ENCODE measurements around the gene DCP1B. TPM values are rescaled to one million over a fixed set of nuclear protein-coding genes. Genes with fewer than 3 reads are reported as not detected.
A peak's percentile ranks its signal among the peaks of the same experiment; 100 is the strongest.
"Not testable (repeated sequence)": the region's sequence is repeated elsewhere in the genome, so short reads cannot be mapped to it uniquely, and the experiment has no call there.

Gene DCP1B
- total RNA-seq, 1 donor from 2014 or later, result 3.7 TPM

DNA sequence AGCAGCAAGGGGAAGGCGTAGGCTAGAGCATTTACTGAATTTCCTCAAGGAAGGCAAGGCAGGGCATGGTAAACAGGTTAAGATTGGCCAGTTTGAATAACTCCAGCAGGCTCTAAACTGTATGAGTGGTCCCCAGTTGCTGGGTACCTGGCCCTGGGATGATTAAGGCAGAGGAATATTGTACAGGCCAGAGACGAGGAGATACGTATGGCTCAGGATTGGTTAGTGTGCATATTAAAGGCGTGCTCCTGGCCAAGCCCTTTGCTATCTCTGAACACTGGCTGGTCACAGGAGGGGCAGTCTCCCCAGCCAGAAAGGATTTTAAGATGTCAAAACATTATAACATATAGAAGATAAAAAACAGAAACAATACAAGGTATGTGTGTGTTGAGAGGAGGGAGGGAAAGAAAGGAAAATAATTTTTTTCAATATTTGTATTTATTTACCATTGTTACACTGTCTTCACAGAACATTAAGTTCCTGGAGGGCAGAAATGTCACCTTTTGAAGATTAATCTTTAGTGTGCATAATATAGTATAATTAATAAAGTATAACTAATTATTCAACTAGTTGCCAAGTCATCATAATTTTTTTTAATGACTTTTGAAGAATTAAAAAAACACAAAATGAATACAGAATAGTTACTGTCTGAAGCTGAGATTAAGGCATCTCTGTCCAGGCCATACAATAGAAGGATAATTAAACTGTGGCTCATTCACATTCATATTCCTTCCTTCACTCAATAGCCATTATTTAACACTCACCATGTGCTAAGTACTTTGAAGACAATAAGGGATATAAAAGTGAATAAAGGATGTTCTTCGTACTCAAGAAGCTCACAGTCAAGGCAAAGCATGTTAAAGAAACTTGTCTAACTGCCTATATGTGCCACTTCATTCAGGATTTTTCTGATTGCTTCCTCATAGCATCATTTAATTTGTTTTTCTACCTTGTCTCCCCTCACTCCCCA lies 41.9 kb downstream of the DCP1B start:
- H3K27me3 ChIP-seq (ENCODE audit: control insufficient read depth in 3 of 3, insufficient read depth in 3 of 3, low read length in 3 of 3), result no peaks in the 10 kb centered on the region
- H3K4me3 ChIP-seq (ENCODE audit: low read length in 3 of 3), result no peak overlapping the region
- H3K4me1 ChIP-seq (ENCODE audit: control insufficient read depth in 3 of 3, insufficient read depth in 3 of 3, low read length in 3 of 3), result no peaks in the 10 kb centered on the region
- no peak overlapping the region for H3K27ac ChIP-seq (ENCODE audit: low read depth, low read length)
- H3K36me3 ChIP-seq (ENCODE audit: control insufficient read depth in 3 of 3, insufficient read depth in 3 of 3, low read length in 3 of 3), result peaks cover 8 to 33% (median 31%) of the 10 kb centered on the region in 3 donors
- no peak overlapping the region for H3K9ac ChIP-seq (ENCODE audit: low read depth in 1 of 3, low read length in 3 of 3)
- H3K9me3 ChIP-seq (ENCODE audit: control insufficient read depth in 3 of 3, low read length in 3 of 3), result peaks cover 0 to 3% (median 2%) of the 10 kb centered on the region in 3 donors

DNA sequence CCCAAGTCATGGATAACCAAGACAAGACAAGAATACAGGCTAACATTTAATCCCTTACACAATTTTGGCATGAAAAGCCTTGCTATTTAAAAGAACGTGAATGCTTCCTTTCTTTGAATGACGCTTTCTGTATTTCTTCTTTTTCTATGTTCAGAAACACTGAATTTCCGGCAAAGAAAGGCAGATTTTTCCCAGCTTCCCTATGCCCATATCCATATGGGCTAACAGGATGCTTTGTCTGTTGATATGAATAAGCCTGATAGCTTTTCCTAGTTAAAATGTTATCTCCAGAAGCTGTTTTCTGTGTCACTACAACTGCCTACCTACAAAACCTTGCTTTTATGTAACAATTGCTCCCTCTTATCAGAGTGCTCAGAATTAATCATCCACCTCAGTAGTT lies 47.5 kb downstream of the DCP1B start:
- H3K4me1 ChIP-seq (ENCODE audit: control insufficient read depth in 3 of 3, insufficient read depth in 3 of 3, low read length in 3 of 3), result no peaks in the 10 kb centered on the region
- no peaks in the 10 kb centered on the region for H3K27me3 ChIP-seq (ENCODE audit: control insufficient read depth in 3 of 3, insufficient read depth in 3 of 3, low read length in 3 of 3)
- no peak overlapping the region for H3K9ac ChIP-seq (ENCODE audit: low read depth in 1 of 3, low read length in 3 of 3)
- no peak overlapping the region for H3K4me3 ChIP-seq (ENCODE audit: low read length in 3 of 3)
- peaks cover 0 to 3% (median 2%) of the 10 kb centered on the region in 3 donors for H3K9me3 ChIP-seq (ENCODE audit: control insufficient read depth in 3 of 3, low read length in 3 of 3)
- H3K27ac ChIP-seq (ENCODE audit: low read depth, low read length), result no peak overlapping the region
- peaks cover 18 to 29% (median 25%) of the 10 kb centered on the region in 3 donors for H3K36me3 ChIP-seq (ENCODE audit: control insufficient read depth in 3 of 3, insufficient read depth in 3 of 3, low read length in 3 of 3)

DNA sequence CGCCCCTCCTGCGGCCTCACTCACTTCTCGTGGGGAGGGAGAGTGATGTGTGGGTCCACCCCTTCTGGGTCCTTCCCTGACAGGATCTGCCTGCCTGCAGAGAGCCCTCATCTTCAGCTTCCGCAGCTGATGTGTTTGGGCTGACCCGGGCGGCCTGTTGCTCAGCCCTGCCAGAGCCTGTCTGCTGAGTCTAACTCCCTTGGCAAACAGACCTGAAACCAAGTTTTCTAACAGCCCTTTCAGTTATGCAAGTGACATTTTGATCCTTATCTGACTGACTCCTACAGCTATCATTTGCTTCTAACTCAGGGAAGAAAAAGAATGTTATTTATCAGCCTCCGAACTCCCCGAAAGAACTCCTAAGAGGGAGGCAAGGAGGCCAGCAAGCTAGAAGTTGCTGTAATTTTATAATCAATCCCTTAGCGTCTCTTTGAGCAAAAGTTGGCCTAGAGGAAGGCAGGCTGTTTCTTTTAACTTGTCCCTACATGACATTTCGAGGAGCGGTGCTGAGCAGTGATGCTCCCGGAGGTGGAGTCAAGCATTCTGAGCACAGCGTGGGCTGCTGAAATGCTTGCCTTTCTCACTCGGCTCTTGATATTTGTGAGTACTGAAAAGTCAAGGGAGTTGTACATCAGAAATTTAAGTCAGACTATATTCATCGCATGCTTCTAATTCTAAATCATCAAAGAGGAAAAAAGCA lies 54.3 kb downstream of the DCP1B start:
- peaks cover 0 to 4% (median 2%) of the 10 kb centered on the region in 3 donors for H3K4me1 ChIP-seq (ENCODE audit: control insufficient read depth in 3 of 3, insufficient read depth in 3 of 3, low read length in 3 of 3)
- H3K27ac ChIP-seq (ENCODE audit: low read depth, low read length), result no peak overlapping the region
- no peak overlapping the region for H3K4me3 ChIP-seq (ENCODE audit: low read length in 3 of 3)
- H3K9ac ChIP-seq (ENCODE audit: low read depth in 1 of 3, low read length in 3 of 3), result peak overlapping the region in 1 of 3 donors; percentile 16
- H3K27me3 ChIP-seq (ENCODE audit: control insufficient read depth in 3 of 3, insufficient read depth in 3 of 3, low read length in 3 of 3), result no peaks in the 10 kb centered on the region
- H3K9me3 ChIP-seq (ENCODE audit: control insufficient read depth in 3 of 3, low read length in 3 of 3), result no peaks in the 10 kb centered on the region
- H3K36me3 ChIP-seq (ENCODE audit: control insufficient read depth in 3 of 3, insufficient read depth in 3 of 3, low read length in 3 of 3), result peaks cover 45 to 57% (median 51%) of the 10 kb centered on the region in 3 donors

DNA sequence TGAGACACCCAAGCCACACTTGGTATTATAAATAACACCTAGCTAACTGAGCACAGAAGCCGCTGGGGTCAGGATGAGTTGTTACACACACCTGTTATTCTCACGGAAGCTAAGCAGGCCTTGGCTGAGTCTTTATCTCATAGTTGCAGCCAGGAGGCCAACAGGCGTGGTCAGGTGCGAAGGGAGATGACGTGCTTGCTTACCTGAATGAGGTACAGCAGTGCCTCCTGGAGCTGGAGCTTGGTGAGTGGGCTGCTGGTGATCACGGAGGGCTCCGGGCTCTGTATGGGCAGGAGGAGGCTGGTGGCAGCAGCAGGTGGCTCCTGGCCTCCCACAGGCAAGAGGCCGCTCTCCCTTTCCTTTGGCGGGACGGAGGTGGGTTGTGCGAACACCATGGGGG lies 55.4 kb downstream of the DCP1B start:
- Histone ChIP-seq H3K9me3 (ENCODE audit: control insufficient read depth in 3 of 3, low read length in 3 of 3) (no peaks in the 10 kb centered on the region), H3K4me3 (ENCODE audit: low read length in 3 of 3) (no peak overlapping the region), H3K4me1 (ENCODE audit: control insufficient read depth in 3 of 3, insufficient read depth in 3 of 3, low read length in 3 of 3) (peaks cover 0 to 4% (median 2%) of the 10 kb centered on the region in 3 donors), H3K27me3 (ENCODE audit: control insufficient read depth in 3 of 3, insufficient read depth in 3 of 3, low read length in 3 of 3) (no peaks in the 10 kb centered on the region), H3K27ac (ENCODE audit: low read depth, low read length) (no peak overlapping the region), H3K36me3 (ENCODE audit: control insufficient read depth in 3 of 3, insufficient read depth in 3 of 3, low read length in 3 of 3) (peaks cover 42 to 54% (median 48%) of the 10 kb centered on the region in 3 donors), H3K9ac (ENCODE audit: low read depth in 1 of 3, low read length in 3 of 3) (no peak overlapping the region)

DNA sequence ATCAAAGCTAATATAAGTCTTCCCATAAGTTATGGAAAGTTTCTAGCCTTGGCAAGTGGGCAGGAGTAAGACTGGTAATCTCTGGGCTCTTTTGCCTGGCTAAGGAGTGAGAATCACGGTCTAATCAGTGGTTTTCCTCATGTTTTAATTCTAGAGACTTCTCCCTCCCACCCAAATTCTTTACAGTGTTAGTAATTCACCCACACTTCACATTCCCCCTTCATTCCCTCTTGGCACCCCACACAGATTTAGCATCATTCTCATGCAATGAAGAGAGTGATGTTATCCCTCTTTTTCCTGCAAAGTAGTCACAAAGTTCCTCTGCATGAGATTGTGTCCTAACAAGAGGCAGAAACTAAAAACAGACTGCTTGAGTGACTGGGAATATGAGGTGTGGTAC lies 57.2 kb downstream of the DCP1B start:
- Histone ChIP-seq H3K27ac (ENCODE audit: low read depth, low read length) (no peak overlapping the region), H3K4me3 (ENCODE audit: low read length in 3 of 3) (no peak overlapping the region), H3K36me3 (ENCODE audit: control insufficient read depth in 3 of 3, insufficient read depth in 3 of 3, low read length in 3 of 3) (peaks cover 32 to 45% (median 33%) of the 10 kb centered on the region in 3 donors), H3K9ac (ENCODE audit: low read depth in 1 of 3, low read length in 3 of 3) (no peak overlapping the region), H3K4me1 (ENCODE audit: control insufficient read depth in 3 of 3, insufficient read depth in 3 of 3, low read length in 3 of 3) (peaks cover 0 to 4% (median 2%) of the 10 kb centered on the region in 3 donors), H3K27me3 (ENCODE audit: control insufficient read depth in 3 of 3, insufficient read depth in 3 of 3, low read length in 3 of 3) (no peaks in the 10 kb centered on the region), H3K9me3 (ENCODE audit: control insufficient read depth in 3 of 3, low read length in 3 of 3) (no peaks in the 10 kb centered on the region)

GRCh38 chr12:1946296-1946695 lies 58.0 kb downstream of the DCP1B start:
- Histone ChIP-seq H3K36me3 (ENCODE audit: control insufficient read depth in 3 of 3, insufficient read depth in 3 of 3, low read length in 3 of 3) (peaks cover 27 to 40% (median 29%) of the 10 kb centered on the region in 3 donors), H3K27ac (ENCODE audit: low read depth, low read length) (no peak overlapping the region), H3K9ac (ENCODE audit: low read depth in 1 of 3, low read length in 3 of 3) (no peak overlapping the region), H3K9me3 (ENCODE audit: control insufficient read depth in 3 of 3, low read length in 3 of 3) (no peaks in the 10 kb centered on the region), H3K4me1 (ENCODE audit: control insufficient read depth in 3 of 3, insufficient read depth in 3 of 3, low read length in 3 of 3) (peaks cover 0 to 4% (median 2%) of the 10 kb centered on the region in 3 donors), H3K4me3 (ENCODE audit: low read length in 3 of 3) (no peak overlapping the region), H3K27me3 (ENCODE audit: control insufficient read depth in 3 of 3, insufficient read depth in 3 of 3, low read length in 3 of 3) (no peaks in the 10 kb centered on the region)

- H3K36me3 ChIP-seq (ENCODE audit: control insufficient read depth in 3 of 3, insufficient read depth in 3 of 3, low read length in 3 of 3), result peaks cover 27 to 37% (median 27%) of the 10 kb centered on the region in 3 donors
- H3K27ac ChIP-seq (ENCODE audit: low read depth, low read length); H3K9ac ChIP-seq (ENCODE audit: low read depth in 1 of 3, low read length in 3 of 3); H3K4me3 ChIP-seq (ENCODE audit: low read length in 3 of 3); H3K27me3 ChIP-seq (ENCODE audit: control insufficient read depth in 3 of 3, insufficient read depth in 3 of 3, low read length in 3 of 3); H3K9me3 ChIP-seq (ENCODE audit: control insufficient read depth in 3 of 3, low read length in 3 of 3); H3K4me1 ChIP-seq (ENCODE audit: control insufficient read depth in 3 of 3, insufficient read depth in 3 of 3, low read length in 3 of 3): not testable (repeated sequence)
Measured at GRCh38 chr12:1945502-1945901, 58.8 kb downstream of the DCP1B start.

- no peak overlapping the region for H3K27ac ChIP-seq (ENCODE audit: low read depth, low read length)
- peak overlapping the region; percentile 30 to 57 (median 30) for H3K4me3 ChIP-seq (ENCODE audit: low read length in 3 of 3)
Measured at GRCh38 chr12:1939801-1940607, 64.3 kb downstream of the DCP1B start.

DNA sequence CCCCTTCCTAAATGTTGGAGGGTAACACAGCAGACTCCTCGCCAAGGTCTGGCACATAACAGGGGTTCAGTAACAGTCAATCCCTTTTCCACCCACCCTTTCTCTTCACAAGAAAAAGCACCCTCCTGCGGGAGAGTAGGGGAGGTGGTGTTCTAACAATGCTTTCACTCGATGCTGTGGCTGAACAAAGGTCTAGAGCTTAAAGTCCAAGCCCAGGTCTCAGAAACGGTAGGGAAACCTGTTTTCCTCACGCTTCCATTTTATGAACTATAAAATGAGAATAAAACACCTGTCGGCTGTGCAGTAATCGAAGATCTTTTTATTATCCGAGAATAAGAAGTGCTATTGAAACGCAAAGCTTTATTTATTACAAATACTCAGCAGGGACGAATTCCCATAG lies 64.9 kb downstream of the DCP1B start:
- H3K9ac ChIP-seq (ENCODE audit: low read depth in 1 of 3, low read length in 3 of 3), result peak overlapping the region in 2 of 3 donors; percentile 47 to 54
- peaks cover 14 to 37% (median 23%) of the 10 kb centered on the region in 3 donors for H3K4me1 ChIP-seq (ENCODE audit: control insufficient read depth in 3 of 3, insufficient read depth in 3 of 3, low read length in 3 of 3)
- H3K27ac ChIP-seq (ENCODE audit: low read depth, low read length), result no peak overlapping the region
- no peaks in the 10 kb centered on the region for H3K27me3 ChIP-seq (ENCODE audit: control insufficient read depth in 3 of 3, insufficient read depth in 3 of 3, low read length in 3 of 3)
- H3K36me3 ChIP-seq (ENCODE audit: control insufficient read depth in 3 of 3, insufficient read depth in 3 of 3, low read length in 3 of 3), result peaks cover 3 to 14% (median 5%) of the 10 kb centered on the region in 3 donors
- no peaks in the 10 kb centered on the region for H3K9me3 ChIP-seq (ENCODE audit: control insufficient read depth in 3 of 3, low read length in 3 of 3)
- H3K4me3 ChIP-seq (ENCODE audit: low read length in 3 of 3), result peak overlapping the region in 2 of 3 donors; percentile 30 to 57

More at GRCh38 chr12:1939801-1940607, 64.3 kb downstream of the DCP1B start:
- Histone ChIP-seq H3K9me3 (ENCODE audit: control insufficient read depth in 3 of 3, low read length in 3 of 3) (no peaks in the 10 kb centered on the region), H3K27me3 (ENCODE audit: control insufficient read depth in 3 of 3, insufficient read depth in 3 of 3, low read length in 3 of 3) (no peaks in the 10 kb centered on the region), H3K9ac (ENCODE audit: low read depth in 1 of 3, low read length in 3 of 3) (peak overlapping the region; percentile 24 to 54 (median 47)), H3K4me1 (ENCODE audit: control insufficient read depth in 3 of 3, insufficient read depth in 3 of 3, low read length in 3 of 3) (peaks cover 14 to 34% (median 23%) of the 10 kb centered on the region in 3 donors), H3K36me3 (ENCODE audit: control insufficient read depth in 3 of 3, insufficient read depth in 3 of 3, low read length in 3 of 3) (peaks cover 3 to 14% (median 5%) of the 10 kb centered on the region in 3 donors)

All from skeletal muscle tissue (tissue), 4 donors.